Mucosa of stomach (tissue), 1 donor: ENCODE data around the gene GATB.
A peak's percentile ranks its signal among the peaks of the same experiment; 100 is the strongest.

ENCODE experiments used
- H3K27me3 ChIP-seq: one replicate; pipeline ENCODE4 v1.7.0; 2013; ENCODE audit warnings: mild to moderate bottlenecking, low read length; ENCODE audit not compliant: control insufficient read depth, insufficient read depth
- H3K36me3 ChIP-seq: one replicate; pipeline ENCODE4 v1.7.0; 2013; ENCODE audit warnings: low read length; ENCODE audit not compliant: control insufficient read depth, insufficient read depth
- H3K4me1 ChIP-seq: one replicate; pipeline ENCODE4 v1.7.0; 2013; ENCODE audit warnings: mild to moderate bottlenecking, low read length; ENCODE audit not compliant: control insufficient read depth, insufficient read depth
- H3K4me3 ChIP-seq: one replicate; pipeline ENCODE4 v1.7.0; 2013; ENCODE audit warnings: low read length
- H3K9ac ChIP-seq: one replicate; pipeline ENCODE4 v1.7.0; 2013; ENCODE audit warnings: mild to moderate bottlenecking, low read length, moderate library complexity
- H3K9me3 ChIP-seq: one replicate; pipeline ENCODE4 v1.7.0; 2013; ENCODE audit warnings: mild to moderate bottlenecking, low read length, moderate library complexity; ENCODE audit not compliant: control insufficient read depth
- donor health status: Pancreatic carcinoma.

GATB gene

DNA sequence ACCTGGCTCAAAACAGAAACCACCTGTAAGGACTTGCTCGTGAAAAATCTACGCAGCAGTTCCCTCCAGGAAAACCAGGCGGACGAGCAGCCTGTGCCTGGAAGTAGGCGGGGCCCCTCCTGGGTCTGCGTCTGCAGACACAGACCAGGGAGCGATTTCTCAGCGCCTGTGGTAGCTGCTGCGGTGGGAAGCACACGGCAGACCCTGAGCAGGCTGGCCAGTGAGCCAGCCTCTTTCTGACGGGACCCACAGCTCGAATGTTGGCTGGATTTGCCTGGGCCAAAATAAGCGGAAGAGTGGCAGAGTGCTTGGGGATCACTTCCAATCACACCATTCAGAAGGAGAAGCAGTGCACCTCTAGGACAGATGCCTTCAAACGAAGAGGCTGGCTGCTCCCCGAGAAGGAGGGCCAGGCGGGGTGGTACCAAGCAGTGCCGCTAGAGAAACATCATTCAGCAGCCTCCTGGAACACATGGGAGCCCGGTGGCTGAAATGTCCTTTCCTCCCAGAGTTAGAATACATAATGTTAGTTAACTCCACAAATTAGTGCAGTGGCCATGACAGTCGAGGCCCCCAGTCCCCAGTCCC is 85.9 kb downstream of the GATB start:
- Histone ChIP-seq H3K9ac (peak overlapping the region; percentile 62), H3K27me3 (no peaks in the 10 kb centered on the region), H3K4me3 (peak overlapping the region; percentile 25), H3K4me1 (peaks cover 11% of the 10 kb centered on the region), H3K9me3 (no peaks in the 10 kb centered on the region), H3K36me3 (no peaks in the 10 kb centered on the region)

- H3K36me3 ChIP-seq, result no peaks in the 10 kb centered on the region
- peaks cover 11% of the 10 kb centered on the region for H3K4me1 ChIP-seq
- H3K27me3 ChIP-seq, result no peaks in the 10 kb centered on the region
- H3K9ac ChIP-seq, result peak overlapping the region; percentile 62
- no peaks in the 10 kb centered on the region for H3K9me3 ChIP-seq
- peak overlapping the region; percentile 25 for H3K4me3 ChIP-seq
These were observed 86.8 kb downstream of the GATB start for GRCh38 chr4:151673908-151674520.

- Histone ChIP-seq H3K9ac (no peak overlapping the region), H3K4me1 (peaks cover 11% of the 10 kb centered on the region), H3K9me3 (no peaks in the 10 kb centered on the region), H3K4me3 (no peak overlapping the region), H3K36me3 (no peaks in the 10 kb centered on the region), H3K27me3 (no peaks in the 10 kb centered on the region)
These were observed 87.8 kb downstream of the GATB start for GRCh38 chr4:151672996-151673395.

DNA sequence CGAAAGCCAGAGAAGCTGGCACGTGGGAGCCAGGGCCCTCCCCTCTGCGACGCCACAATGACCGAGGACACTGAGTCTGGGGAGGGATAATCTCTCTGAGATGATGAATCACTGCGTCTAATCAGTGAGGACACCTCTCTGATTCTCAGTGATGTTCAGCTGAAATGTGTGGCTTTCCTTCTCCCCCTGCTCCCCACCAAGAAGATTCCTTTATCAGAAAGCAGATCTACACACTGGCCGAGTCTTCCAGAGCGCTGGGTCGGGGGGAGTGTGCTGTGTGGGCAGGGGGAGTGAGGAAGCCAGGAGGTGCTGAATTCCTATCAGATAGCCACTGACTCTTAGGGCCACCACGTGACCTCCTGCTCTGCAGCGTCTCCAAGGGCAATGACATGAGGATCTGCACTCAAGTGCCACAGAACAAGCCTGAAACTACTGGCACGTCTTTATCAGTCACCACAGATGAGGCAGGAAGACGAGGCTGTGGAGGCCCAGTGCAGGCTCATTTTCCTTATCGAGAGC is 89.2 kb downstream of the GATB start:
- no peak overlapping the region for H3K9ac ChIP-seq
- peaks cover 11% of the 10 kb centered on the region for H3K4me1 ChIP-seq
- no peaks in the 10 kb centered on the region for H3K27me3 ChIP-seq
- no peak overlapping the region for H3K4me3 ChIP-seq
- no peaks in the 10 kb centered on the region for H3K9me3 ChIP-seq
- no peaks in the 10 kb centered on the region for H3K36me3 ChIP-seq

DNA sequence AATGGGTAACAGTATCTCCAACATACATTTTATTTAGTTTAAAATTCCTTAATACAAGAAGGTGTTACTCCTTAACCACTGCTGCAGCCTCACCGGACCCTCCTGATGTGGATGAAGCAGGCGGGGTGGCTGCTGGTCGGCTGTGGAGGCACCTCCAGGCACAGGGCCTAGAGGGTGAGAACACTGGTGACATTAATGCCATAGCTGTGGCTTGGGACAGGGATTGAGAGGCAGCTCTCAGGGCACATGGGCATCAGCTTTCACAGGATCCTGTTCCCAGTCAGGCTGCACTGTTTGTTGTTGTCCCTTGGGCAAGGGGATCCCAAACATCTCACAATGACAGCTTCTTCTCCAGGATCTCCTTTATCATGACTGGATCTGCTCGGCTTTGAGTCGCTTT is 90.0 kb downstream of the GATB start:
- no peak overlapping the region for H3K9ac ChIP-seq

DNA sequence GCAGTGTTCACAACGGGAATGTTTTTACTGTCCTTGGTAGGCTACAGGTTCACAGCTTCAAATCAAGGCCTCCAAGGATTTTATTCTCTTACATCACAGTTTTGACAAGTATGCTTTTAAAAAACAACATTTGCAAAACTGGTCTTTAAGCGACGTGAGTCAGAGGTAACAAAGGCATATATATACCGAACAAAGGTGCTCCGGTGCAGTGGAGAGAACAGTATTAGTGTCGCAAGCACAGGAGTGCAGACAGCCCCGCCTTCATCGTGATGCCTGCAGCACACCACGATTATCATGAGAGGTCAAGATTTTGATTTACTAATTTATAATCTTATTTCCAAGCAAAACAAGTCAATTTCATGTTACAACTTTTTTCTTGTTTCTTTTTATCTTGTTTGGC is 90.8 kb downstream of the GATB start:
- Histone ChIP-seq H3K9ac (no peak overlapping the region), H3K9me3 (no peaks in the 10 kb centered on the region), H3K4me1 (peaks cover 7% of the 10 kb centered on the region), H3K36me3 (no peaks in the 10 kb centered on the region), H3K27me3 (no peaks in the 10 kb centered on the region), H3K4me3 (no peak overlapping the region)

More for the DNA sequence above, 90.0 kb downstream of the GATB start:
- peaks cover 11% of the 10 kb centered on the region for H3K4me1 ChIP-seq
- H3K36me3 ChIP-seq, result no peaks in the 10 kb centered on the region
- H3K9me3 ChIP-seq, result no peaks in the 10 kb centered on the region
- no peak overlapping the region for H3K4me3 ChIP-seq
- no peaks in the 10 kb centered on the region for H3K27me3 ChIP-seq

DNA sequence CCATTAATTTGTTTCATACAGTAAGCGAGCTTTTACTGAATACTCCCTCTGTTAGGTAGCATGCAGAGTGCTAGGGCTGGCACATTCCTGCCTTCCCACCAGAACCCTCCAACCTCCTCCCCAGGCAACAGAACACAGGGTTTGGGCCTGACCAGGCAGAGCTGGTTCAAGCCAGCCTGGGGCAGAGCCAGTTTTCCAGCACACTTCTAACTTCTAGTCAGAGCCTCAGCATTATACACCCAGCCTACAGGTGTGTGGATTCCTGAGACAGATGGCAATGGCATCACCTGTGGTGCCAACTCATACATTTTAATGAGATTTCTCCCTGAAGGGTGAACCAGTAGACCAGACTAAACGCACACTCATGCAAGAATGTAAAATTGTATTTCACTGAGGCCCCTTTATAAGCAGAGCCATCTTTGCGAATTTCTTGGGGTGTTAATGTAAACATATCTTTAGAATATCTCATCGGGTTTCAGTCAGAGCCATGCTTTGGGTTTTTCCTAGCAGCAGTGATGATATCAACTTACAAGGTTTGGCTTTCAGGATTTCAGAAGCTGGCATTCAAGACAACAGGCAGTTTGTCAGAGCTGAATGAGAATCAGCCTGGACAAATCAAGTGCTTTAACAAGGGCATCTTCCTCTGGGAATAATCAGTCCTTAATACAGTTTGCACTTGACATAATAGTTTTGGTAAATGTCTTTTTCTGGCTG is 92.0 kb downstream of the GATB start:
- Histone ChIP-seq H3K27me3 (no peaks in the 10 kb centered on the region), H3K36me3 (no peaks in the 10 kb centered on the region), H3K9ac (no peak overlapping the region), H3K4me3 (no peak overlapping the region), H3K9me3 (no peaks in the 10 kb centered on the region), H3K4me1 (no peaks in the 10 kb centered on the region)

DNA sequence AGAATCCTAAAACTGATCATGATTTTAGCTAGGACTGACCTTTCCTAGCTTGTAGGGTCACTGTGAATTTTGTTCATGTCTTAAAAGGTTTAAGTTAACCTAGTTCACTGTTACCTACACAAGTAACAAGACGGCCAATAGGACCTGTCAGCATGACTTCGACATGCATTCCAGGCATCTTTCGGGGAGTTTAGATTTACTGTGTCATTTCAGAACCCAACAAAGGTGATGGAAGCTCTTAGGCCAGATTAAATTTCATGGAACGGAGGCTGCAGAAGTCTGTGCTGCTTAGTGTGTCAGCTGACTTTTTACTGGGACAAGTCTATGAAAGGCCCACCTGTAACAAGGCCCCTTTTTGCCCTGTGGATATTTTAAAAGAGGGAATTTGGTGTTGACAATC is 93.1 kb downstream of the GATB start:
- no peaks in the 10 kb centered on the region for H3K9me3 ChIP-seq
- no peaks in the 10 kb centered on the region for H3K27me3 ChIP-seq
- H3K36me3 ChIP-seq, result no peaks in the 10 kb centered on the region
- H3K4me3 ChIP-seq, result no peak overlapping the region
- H3K4me1 ChIP-seq, result no peaks in the 10 kb centered on the region
- no peak overlapping the region for H3K9ac ChIP-seq

- no peak overlapping the region for H3K9ac ChIP-seq
These were observed 93.8 kb downstream of the GATB start for GRCh38 chr4:151667048-151667447.

GRCh38 chr4:151666501-151666900 is 94.3 kb downstream of the GATB start:
- Histone ChIP-seq H3K4me3 (no peak overlapping the region), H3K9ac (no peak overlapping the region), H3K9me3 (no peaks in the 10 kb centered on the region), H3K4me1 (no peaks in the 10 kb centered on the region), H3K36me3 (no peaks in the 10 kb centered on the region), H3K27me3 (no peaks in the 10 kb centered on the region)

More at GRCh38 chr4:151667048-151667447, 93.8 kb downstream of the GATB start:
- Histone ChIP-seq H3K36me3 (no peaks in the 10 kb centered on the region), H3K4me3 (no peak overlapping the region), H3K4me1 (no peaks in the 10 kb centered on the region), H3K27me3 (no peaks in the 10 kb centered on the region), H3K9me3 (no peaks in the 10 kb centered on the region)

- Histone ChIP-seq H3K27me3 (no peaks in the 10 kb centered on the region), H3K36me3 (no peaks in the 10 kb centered on the region), H3K4me1 (no peaks in the 10 kb centered on the region), H3K9ac (no peak overlapping the region), H3K9me3 (no peaks in the 10 kb centered on the region), H3K4me3 (no peak overlapping the region)
These were observed 95.1 kb downstream of the GATB start for GRCh38 chr4:151665785-151666127.

- no peaks in the 10 kb centered on the region for H3K9me3 ChIP-seq
- H3K4me1 ChIP-seq, result no peaks in the 10 kb centered on the region
- no peak overlapping the region for H3K9ac ChIP-seq
- no peak overlapping the region for H3K4me3 ChIP-seq
- no peaks in the 10 kb centered on the region for H3K27me3 ChIP-seq
- no peaks in the 10 kb centered on the region for H3K36me3 ChIP-seq
These were observed 95.6 kb downstream of the GATB start for GRCh38 chr4:151665022-151665784.
